Upper lobe of left lung (tissue), 4 donors: ENCODE measurements around the gene POPDC2.

Experiments used
- EP300 ChIP-seq, 4 donors: sonication (generic); formaldehyde crosslinking; IDR thresholded peaks; one replicate each; pipeline ENCODE4 v1.5.1; 2017; ENCODE audit warnings: antibody characterized with exemption in 4 of 4, control low read depth in 2 of 4
- POLR2A ChIP-seq, 4 donors: fragments of 450-650 bp; IDR thresholded peaks; one replicate each; pipeline ENCODE4 v1.5.1; 2016 to 2017; ENCODE audit warnings: antibody characterized with exemption in 4 of 4, mild to moderate bottlenecking in 2 of 4
- POLR2AphosphoS5 ChIP-seq, 2 donors: sonication (generic); formaldehyde crosslinking; IDR thresholded peaks; one replicate each; pipeline ENCODE4 v1.5.1; 2017; ENCODE audit warnings: antibody characterized with exemption in 2 of 2
- TF ChIP-seq, protein P1 (sequence below), 6 experiments: fragments of 450-650 bp in 4 of 6; fragments of 200-600 bp in 2 of 6; sonication (generic) in 2 of 6; IDR thresholded peaks; one replicate each; pipeline ENCODE4 v1.5.1; 2016 to 2019; ENCODE audit warnings: antibody characterized with exemption in 6 of 6

DNA sequence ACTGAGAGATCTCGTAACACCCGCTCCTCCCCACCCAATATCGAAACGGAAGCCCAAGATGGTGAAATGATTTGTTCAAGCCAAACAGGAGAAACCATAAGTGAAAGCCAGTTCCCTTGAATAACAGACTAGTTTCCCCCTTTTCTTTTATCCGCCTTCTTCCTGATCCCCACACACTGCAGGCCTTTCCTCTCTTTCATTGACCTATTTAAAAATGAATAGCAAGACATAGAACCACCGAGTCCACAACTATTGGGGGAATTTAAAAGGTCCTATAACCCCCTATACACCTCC, 17.2 kb upstream of the POPDC2 start:
- TF ChIP-seq POLR2AphosphoS5 (IDR thresholded peaks at IDR 0.05) (no peak), POLR2A (IDR thresholded peaks at IDR 0.05) (no peak), EP300 (IDR thresholded peaks at IDR 0.05) (no peak)
- TF ChIP-seq, protein P1, sequence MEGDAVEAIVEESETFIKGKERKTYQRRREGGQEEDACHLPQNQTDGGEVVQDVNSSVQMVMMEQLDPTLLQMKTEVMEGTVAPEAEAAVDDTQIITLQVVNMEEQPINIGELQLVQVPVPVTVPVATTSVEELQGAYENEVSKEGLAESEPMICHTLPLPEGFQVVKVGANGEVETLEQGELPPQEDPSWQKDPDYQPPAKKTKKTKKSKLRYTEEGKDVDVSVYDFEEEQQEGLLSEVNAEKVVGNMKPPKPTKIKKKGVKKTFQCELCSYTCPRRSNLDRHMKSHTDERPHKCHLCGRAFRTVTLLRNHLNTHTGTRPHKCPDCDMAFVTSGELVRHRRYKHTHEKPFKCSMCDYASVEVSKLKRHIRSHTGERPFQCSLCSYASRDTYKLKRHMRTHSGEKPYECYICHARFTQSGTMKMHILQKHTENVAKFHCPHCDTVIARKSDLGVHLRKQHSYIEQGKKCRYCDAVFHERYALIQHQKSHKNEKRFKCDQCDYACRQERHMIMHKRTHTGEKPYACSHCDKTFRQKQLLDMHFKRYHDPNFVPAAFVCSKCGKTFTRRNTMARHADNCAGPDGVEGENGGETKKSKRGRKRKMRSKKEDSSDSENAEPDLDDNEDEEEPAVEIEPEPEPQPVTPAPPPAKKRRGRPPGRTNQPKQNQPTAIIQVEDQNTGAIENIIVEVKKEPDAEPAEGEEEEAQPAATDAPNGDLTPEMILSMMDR (IDR thresholded peaks at IDR 0.05), result no peak
